NCI-H446 (cell line): ENCODE data around the gene MRPS14.
A peak's percentile ranks its signal among the peaks of the same experiment; 100 is the strongest.

Experiments
- DNase-seq, 2 experiments: peaks; one replicate each; lab custom pipeline; 2025; lab: John Stamatoyannopoulos, UW

MRPS14 gene

GRCh38 chr1:174984952-174985351 lies 38.3 kb downstream of the MRPS14 start:
- DNase-seq, result no peak

- DNase-seq, result peak in 1 of 2 experiments; percentile 21
Measured at GRCh38 chr1:174982971-174983689, 40.1 kb downstream of the MRPS14 start.

- DNase-seq, result no peak
Measured at GRCh38 chr1:174976436-174977108, 46.7 kb downstream of the MRPS14 start.

GRCh38 chr1:174975764-174976163 lies 47.5 kb downstream of the MRPS14 start:
- no peak for DNase-seq

- peak; percentile 34 to 89 for DNase-seq
Measured at GRCh38 chr1:174974711-174975119, 48.5 kb downstream of the MRPS14 start.

- no peak for DNase-seq
Measured at GRCh38 chr1:174971902-174972301, 51.3 kb downstream of the MRPS14 start.

GRCh38 chr1:174971466-174971865 lies 51.8 kb downstream of the MRPS14 start:
- DNase-seq, result no peak

GRCh38 chr1:174969977-174970376 lies 53.2 kb downstream of the MRPS14 start:
- no peak for DNase-seq

- no peak for DNase-seq
Measured at GRCh38 chr1:174968750-174969244, 54.4 kb downstream of the MRPS14 start.

- DNase-seq, result no peak
Measured at GRCh38 chr1:174967845-174968705, 55.1 kb downstream of the MRPS14 start.

GRCh38 chr1:174966008-174966572 lies 57.1 kb downstream of the MRPS14 start:
- DNase-seq, result no peak

- no peak for DNase-seq
Measured at GRCh38 chr1:174965362-174966007, 57.7 kb downstream of the MRPS14 start.

GRCh38 chr1:174964972-174965361 lies 58.3 kb downstream of the MRPS14 start:
- no peak for DNase-seq

GRCh38 chr1:174964261-174964971 lies 58.8 kb downstream of the MRPS14 start:
- no peak for DNase-seq

GRCh38 chr1:174963529-174964125 lies 59.6 kb downstream of the MRPS14 start:
- DNase-seq, result peak in 1 of 2 experiments; percentile 49
